ENCODE measurements around the gene CHCHD4.

The CHCHD4 gene

GRCh38 chr3:14124615-14125192, at the start of gene CHCHD4, which contains the start of gene TMEM43:
TSS of gene CHCHD4 (minus strand) at chr3:14124870. CDS start at chr3:14124676, 194 bp downstream.
TSS of gene TMEM43 (plus strand) at chr3:14125052. CDS start at chr3:14125194, 142 bp downstream.
- DNase-seq: peak; percentile 98

DNA sequence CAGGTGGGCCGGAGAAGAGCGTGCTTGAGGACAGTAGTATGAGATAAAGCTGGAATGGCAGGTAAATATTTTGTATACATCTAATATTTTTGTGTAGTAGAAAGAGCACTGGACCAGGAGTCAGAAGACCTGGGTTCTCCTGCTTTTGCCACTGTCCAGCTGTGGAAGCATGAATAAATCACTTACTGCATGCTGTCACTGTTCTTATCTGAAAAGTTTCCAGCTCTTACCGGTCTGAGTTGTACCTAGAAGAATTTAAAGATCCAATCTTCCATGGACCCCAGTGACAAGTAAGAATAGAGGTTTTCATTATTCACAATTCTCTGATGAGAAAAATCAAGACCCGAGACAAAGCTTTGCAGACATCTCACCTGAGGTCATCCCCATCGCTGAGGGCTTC, 47.8 kb upstream of the CHCHD4 start:
- no peak for DNase-seq

DNA sequence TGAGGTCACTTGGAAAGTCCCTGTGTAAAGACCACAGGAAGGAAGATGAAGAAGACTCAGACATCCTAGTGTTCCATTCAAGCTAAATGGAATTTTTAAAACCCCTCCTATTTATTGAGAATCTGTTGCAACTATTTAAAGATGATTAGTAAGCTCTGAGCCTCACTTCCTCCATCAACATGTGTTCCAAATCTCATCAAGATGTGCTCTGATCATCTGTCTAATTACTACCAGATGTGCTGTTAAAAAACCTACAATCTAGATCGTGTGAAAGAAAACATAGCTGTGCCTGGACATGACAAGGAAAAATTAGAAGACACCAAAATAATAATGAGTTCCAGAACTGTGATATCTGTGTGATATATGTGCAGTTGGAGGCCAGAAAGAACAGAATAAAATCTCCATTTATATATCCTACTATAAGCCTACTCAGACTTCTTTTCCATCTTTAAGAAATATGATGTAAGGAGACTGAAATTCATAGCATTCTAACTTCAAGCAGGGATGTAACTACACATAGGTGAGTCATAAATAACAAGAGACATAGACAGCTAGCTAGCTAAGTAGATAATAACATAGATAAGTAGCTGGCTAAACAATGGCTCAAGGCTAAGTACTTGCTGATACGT, 46.0 kb upstream of the CHCHD4 start:
- DNase-seq: no peak

DNA sequence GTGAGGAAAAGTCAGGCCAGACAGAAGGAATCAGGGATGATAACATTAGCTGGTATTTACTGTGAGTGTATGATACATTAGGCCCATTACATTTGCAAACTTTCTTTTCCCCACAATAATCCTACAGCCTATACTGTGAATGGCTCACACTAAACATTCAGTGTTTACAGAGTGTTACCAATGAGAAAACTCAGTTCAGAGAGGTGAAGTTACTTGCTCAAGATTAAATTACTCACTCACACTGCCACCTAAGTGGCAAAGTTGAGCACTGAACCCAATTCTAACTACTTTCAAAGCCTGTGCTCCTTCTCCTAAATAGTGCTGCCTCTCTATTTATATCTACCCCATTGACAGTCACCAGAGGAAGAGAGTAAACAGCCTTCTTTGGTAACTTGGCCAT, 45.2 kb upstream of the CHCHD4 start:
- no peak for DNase-seq

DNA sequence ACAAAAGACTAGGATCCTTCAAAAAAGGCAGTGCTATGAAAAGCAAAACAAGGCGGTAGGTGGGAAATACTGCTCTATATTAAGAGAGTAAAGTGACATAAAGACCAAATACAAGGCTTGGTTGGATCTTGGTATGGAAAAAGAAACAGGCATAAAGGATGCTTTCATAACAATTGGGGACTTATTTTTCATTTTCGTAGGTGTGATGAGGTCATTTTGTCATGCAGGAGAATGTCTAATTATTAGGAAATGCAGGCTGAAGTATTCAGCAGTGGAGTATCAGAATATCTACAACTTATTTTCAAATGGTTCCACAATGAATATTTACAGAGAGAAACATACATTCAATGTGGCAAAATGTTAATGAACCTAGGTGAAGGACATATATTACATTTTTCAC, 44.8 kb upstream of the CHCHD4 start:
- no peak for DNase-seq

GRCh38 chr3:14166877-14167603, 42.4 kb upstream of the CHCHD4 start:
- no peak for DNase-seq

- DNase-seq: no peak
These were observed 37.5 kb upstream of the CHCHD4 start for GRCh38 chr3:14162178-14162577.

DNA sequence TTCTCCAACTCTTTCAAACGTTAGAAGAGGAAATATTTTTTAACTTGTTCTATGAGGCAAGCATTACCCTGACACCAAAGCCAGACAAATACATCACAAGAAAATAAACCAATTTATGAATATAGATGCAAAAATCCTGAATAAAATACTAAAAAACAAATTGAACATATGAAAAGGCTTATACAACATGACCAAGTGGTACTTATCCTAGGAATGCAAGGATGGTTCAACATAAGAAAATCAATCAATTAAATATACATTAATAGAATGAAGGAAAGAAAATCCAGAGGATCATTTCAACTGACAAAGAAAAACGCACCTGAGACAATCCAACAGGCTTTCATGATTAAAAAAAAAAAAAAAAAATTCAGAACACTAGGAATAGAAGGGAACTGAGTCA, 36.6 kb upstream of the CHCHD4 start:
- DNase-seq: no peak

DNA sequence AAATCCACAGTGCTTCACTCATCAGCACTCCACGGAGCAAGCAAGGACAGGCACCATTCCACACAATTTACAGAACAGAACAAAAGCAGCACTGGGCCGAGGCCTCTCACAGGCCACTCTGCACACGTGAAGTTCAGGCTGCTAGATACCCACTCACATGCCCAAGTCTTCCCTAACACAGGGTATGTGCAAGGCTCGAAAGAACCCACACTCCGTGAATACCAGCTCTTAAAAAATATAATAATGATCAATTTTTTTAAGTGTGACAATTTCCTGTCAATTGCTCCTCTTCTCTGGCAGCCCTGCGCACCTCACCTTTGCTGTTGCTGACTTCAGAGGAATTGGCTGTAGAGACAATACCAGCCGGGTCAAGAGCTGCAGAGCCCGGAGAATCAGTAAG, 34.8 kb upstream of the CHCHD4 start:
- no peak for DNase-seq

- no peak for DNase-seq
These were observed 33.7 kb upstream of the CHCHD4 start for GRCh38 chr3:14158370-14158769.

GRCh38 chr3:14157951-14158350, 33.3 kb upstream of the CHCHD4 start:
- no peak for DNase-seq

DNA sequence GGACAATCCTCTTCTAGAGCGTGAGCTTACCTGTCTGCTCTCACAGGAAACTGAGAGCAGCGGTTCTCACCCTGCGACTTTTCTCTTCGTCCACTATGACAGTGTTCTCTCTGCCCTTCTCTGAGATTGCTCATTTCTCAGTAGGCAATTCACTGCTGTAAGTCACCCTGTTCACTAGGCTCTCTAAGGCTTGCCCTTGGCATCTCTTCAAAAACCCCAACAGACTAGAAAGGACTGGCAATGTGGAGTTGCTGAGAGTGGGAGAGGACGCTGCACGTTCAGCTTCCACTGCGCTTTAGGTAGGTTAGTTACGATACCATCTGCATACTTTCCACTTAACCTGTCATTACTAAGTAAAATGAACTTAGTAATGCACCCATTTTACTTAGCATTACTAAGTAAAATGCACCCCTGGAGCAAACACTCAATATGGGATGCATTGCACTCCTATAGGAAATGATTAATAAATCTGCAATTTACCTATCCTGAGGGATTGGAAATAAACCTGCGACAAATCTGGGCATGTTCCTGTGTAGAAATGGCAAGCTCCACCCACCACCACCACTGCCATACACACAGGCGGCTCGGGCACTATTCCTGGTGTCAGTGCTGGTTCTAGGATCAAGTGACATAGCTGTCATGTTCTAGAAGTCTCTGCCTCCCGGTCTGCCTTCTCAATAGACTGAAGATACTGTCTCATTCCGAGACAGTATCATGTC, 32.3 kb upstream of the CHCHD4 start:
- no peak for DNase-seq

- no peak for DNase-seq
These were observed 31.5 kb upstream of the CHCHD4 start for GRCh38 chr3:14156201-14156600.

DNA sequence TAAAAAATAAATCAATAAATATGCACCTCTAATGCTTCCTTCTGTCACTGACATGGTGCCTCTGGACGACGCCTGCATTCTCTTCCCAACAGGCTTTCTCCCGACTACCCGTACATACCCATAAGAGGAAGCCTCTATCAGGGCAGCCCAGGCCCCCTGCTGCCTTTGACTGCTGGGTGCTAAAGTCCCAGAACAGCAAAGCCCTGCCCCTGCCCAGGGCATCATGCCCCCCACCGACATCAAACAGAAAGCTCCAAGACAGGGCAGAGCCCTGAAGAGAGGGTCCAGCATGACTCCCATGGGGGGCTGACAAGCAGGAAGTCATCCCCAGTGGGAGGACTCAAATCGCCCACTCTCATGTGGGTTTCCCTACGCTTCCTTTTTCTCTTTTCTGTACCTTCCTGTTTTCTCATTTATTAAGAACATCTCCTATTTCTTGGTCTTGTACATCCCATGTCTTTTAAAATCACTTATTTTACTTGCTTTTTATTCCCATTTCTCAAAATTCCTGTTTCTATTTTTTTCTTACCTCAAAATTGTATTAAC, 30.3 kb upstream of the CHCHD4 start:
- DNase-seq: no peak

DNA sequence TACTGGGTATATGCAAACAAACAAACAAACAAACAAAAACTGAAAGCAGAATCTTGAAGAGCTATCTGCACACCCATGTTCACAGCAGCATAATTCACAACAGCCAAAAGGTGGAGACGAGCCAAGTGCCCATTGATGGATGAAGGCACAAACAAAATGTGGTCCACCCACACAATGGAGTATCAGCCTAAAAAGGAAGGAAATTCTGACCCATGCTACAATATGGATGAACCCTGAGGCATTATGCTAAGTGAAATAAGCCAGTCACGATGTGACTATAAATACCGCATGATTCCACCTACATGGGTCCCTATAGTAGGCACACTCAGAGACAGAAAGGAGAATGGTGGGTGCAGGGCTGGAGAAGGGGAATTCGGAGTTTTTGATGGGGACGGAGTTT, 29.6 kb upstream of the CHCHD4 start:
- no peak for DNase-seq

DNA sequence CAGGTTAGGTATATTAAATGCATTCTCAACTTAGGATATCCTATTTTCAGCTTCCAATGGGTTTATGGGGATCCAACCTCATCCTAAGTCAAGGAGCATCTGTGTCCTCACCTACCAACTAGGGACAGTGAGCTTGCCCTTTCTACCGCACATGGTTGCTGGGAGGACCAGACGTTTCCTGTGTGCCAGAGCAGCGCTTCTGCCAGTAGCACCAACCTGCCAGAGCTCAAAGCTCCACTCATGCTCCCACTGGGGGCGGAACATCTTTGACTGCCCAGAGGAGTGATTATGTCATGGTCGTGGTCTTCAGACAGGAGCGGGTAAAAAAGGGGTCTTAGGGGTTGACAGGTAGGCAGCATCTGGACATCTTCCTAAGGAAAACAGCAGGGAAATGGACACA, 29.0 kb upstream of the CHCHD4 start:
- no peak for DNase-seq

- DNase-seq: no peak
These were observed 28.3 kb upstream of the CHCHD4 start for GRCh38 chr3:14152963-14153355.

GRCh38 chr3:14152233-14152962, 27.7 kb upstream of the CHCHD4 start:
- no peak for DNase-seq

DNA sequence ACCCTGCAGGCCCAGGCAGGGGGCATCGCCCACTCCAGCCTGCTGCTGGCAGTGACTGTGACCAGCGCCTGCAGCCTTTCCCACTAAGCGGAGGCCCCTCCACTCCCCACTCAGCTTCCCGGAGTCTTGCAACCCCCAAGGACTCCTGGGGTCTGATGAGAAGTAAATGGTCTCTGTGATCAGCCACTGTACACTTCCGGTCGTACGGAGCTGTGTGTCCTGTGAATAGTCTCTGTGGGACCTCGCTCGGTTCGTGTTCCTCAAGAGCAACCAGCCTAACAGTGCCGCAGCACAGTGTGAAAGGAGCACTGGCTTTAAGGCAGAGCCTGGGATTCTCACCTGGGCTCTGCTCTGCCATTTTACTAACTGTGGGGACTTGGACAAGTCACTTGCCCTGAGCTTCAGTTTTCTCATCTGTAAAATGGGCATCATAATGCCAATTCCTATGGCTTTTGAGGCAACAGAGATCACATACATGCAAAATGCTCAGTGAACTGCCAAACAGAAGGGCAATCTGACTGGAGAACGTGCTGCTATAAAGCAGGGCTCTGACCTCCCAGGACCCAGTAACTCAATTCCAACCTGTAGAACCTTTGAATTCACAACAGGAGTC, 26.9 kb upstream of the CHCHD4 start:
- DNase-seq: no peak

DNA sequence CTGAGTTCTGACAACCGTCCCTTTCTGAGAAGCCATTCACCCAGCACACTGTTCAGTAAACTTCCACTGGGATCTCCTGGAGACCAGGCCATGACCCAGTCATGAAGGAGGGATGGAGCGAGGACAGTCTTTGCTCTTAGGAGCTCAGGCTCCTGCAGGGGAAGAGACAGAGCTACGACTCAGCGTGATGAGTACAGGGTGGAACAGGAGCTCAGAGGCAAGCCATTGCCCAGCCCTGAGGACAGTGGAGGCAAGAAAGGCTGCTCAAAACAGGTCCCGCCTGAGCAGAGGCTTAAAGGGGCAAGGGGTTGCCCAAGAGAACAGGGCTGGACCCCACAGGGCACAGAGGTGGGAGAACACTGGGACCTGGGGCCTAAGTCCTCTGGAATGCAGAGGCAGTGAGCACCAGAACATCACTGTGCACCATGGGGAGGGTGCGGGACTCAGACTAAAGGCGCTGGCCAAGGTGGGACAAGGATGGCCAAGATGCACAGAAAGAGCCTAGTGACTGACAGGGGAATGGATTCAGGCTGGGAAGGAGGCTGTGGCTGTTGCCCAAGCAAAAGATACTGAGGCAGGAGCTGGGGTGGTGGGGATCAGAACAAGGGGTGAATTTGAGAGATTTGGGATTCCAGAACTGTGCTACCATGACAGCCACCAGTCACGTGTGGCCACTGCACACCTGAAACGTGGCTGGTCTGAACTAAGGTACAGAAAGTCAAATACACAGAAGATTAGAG, 26.0 kb upstream of the CHCHD4 start:
- no peak for DNase-seq

DNA sequence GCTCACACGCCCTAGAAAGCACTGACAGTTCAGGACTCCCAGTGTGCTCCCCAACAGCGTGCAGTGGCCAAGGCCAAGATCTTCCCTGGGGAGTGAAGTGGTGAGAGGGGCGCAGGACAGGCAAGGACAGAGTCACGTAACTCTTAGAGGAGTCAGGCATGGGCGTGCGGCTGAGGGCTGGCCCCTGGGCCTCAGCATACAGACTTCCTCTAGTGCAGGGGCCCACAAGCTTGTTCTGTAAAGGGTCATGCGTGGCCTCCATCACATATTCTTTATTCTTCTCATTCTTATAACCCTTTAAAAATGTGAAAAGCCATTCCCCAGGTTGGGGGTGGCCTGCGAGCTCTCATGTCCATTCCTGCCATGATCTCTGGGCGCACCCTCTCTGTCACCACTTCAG, 25.4 kb upstream of the CHCHD4 start:
- DNase-seq: no peak

Measured in activated CD4-positive, alpha-beta T cell treated with anti-CD3 and anti-CD28 coated beads, Interleukin-2, amount 50 U/mL, for 1 hour (primary cell).